HEK293 (cell line): ENCODE measurements around the gene RIMKLA.

ENCODE experiments used
- CTCF ChIA-PET: fragments of 350-600 bp; formaldehyde crosslinking; extraction: SDS; loops from one replicate; lab custom pipeline; 2021; ENCODE audit warnings: antibody characterized with exemption; lab: Yijun Ruan, JAX
- POLR2A ChIA-PET: fragments of 300-600 bp; formaldehyde crosslinking; extraction: SDS; loops from one replicate; lab custom pipeline; 2020; ENCODE audit warnings: antibody characterized with exemption, inconsistent platforms; lab: Yijun Ruan, JAX
- H3K27ac ChIP-seq: fragments of 200-500 bp; sonication (Bioruptor generic); 2 replicates; pipeline ENCODE4 v1.5.1; 2014; ENCODE audit warnings: low read depth, low read length, control low read depth, inconsistent platforms; ENCODE audit errors: extremely low read depth
- H3K36me3 ChIP-seq, 2 experiments: fragments of 200-500 bp in 1 of 2; sonication (Bioruptor generic) in 1 of 2; 1 replicate in 1 of 2; 2 replicates in 1 of 2; pipeline ENCODE4 v1.5.1; 2014 to 2017; ENCODE audit warnings: inconsistent platforms in 2 of 2, low read length in 2 of 2; ENCODE audit not compliant: control insufficient read depth in 2 of 2, insufficient read depth in 1 of 2
- H3K4me1 ChIP-seq: fragments of 200-500 bp; sonication (Bioruptor generic); 2 replicates; pipeline ENCODE4 v1.5.1; 2014; ENCODE audit warnings: mild to moderate bottlenecking, low read length, inconsistent platforms; ENCODE audit not compliant: control insufficient read depth, insufficient read depth
- H3K4me3 ChIP-seq: 2 replicates; pipeline ENCODE4 v1.5.1; 2011; ENCODE audit warnings: low read depth, mild to moderate bottlenecking, control low read depth, low read length, moderate library complexity
- H3K9me3 ChIP-seq: fragments of 200-500 bp; sonication (Bioruptor generic); 2 replicates; pipeline ENCODE4 v1.5.1; 2014; ENCODE audit warnings: low read depth, low read length, inconsistent platforms; ENCODE audit not compliant: control insufficient read depth, insufficient read depth
- ATF2 ChIP-seq: fragments of 450-650 bp; formaldehyde crosslinking; IDR thresholded peaks from 2 replicates; pipeline ENCODE4 v1.5.1; 2016; ENCODE audit warnings: missing biosample characterization, missing genetic modification characterization, low read depth
- ZBTB44 ChIP-seq: fragments of 450-650 bp; IDR thresholded peaks from 2 replicates; pipeline ENCODE4 v1.5.1; 2018; ENCODE audit warnings: missing biosample characterization, mild to moderate bottlenecking, missing genetic modification characterization
- ZNF112 ChIP-seq: fragments of 450-650 bp; formaldehyde crosslinking; IDR thresholded peaks from 2 replicates; pipeline ENCODE4 v1.5.0; 2017; ENCODE audit warnings: missing biosample characterization, missing genetic modification characterization
- ZNF140 ChIP-seq: fragments of 450-650 bp; formaldehyde crosslinking; IDR thresholded peaks from 2 replicates; pipeline ENCODE4 v1.5.1; 2016; ENCODE audit warnings: missing biosample characterization, missing genetic modification characterization
- ZNF2 ChIP-seq: fragments of 450-650 bp; formaldehyde crosslinking; IDR thresholded peaks from 2 replicates; pipeline ENCODE4 v1.5.1; 2016; ENCODE audit warnings: missing biosample characterization, missing genetic modification characterization
- ZNF354C ChIP-seq: fragments of 450-650 bp; formaldehyde crosslinking; IDR thresholded peaks from 2 replicates; pipeline ENCODE4 v1.5.1; 2016; ENCODE audit warnings: missing biosample characterization, missing genetic modification characterization, low read depth, borderline replicate concordance
- ZNF518A ChIP-seq: fragments of 450-650 bp; formaldehyde crosslinking; conservative IDR thresholded peaks from 2 replicates; pipeline ENCODE4 v1.5.1; 2016; ENCODE audit warnings: low read depth, missing biosample characterization, missing genetic modification characterization
- ZNF571 ChIP-seq: fragments of 450-650 bp; formaldehyde crosslinking; IDR thresholded peaks from 2 replicates; pipeline ENCODE4 v1.5.0; 2017; ENCODE audit warnings: missing biosample characterization, missing genetic modification characterization
- ZNF610 ChIP-seq: fragments of 450-650 bp; formaldehyde crosslinking; IDR thresholded peaks from 2 replicates; pipeline ENCODE4 v1.5.1; 2016; ENCODE audit warnings: missing biosample characterization, missing genetic modification characterization, borderline replicate concordance
- ZNF654 ChIP-seq: fragments of 450-650 bp; formaldehyde crosslinking; IDR thresholded peaks from 2 replicates; pipeline ENCODE4 v1.5.1; 2016; ENCODE audit warnings: low read depth, missing biosample characterization, missing genetic modification characterization
- ZNF747 ChIP-seq: fragments of 450-650 bp; formaldehyde crosslinking; IDR thresholded peaks from 2 replicates; pipeline ENCODE4 v1.5.1; 2016; ENCODE audit warnings: missing biosample characterization, missing genetic modification characterization
- ZNF76 ChIP-seq: fragments of 450-650 bp; formaldehyde crosslinking; IDR thresholded peaks from 2 replicates; pipeline ENCODE4; 2016; ENCODE audit warnings: low read depth, missing biosample characterization, missing genetic modification characterization, borderline replicate concordance
- ZNF792 ChIP-seq: fragments of 450-650 bp; formaldehyde crosslinking; IDR thresholded peaks from 2 replicates; pipeline ENCODE4 v1.5.1; 2016; ENCODE audit warnings: missing biosample characterization, missing genetic modification characterization
- ZNF837 ChIP-seq: fragments of 450-650 bp; formaldehyde crosslinking; IDR thresholded peaks from 2 replicates; pipeline ENCODE4 v1.5.1; 2016; ENCODE audit warnings: missing biosample characterization, missing genetic modification characterization
- ZNF843 ChIP-seq: fragments of 450-650 bp; formaldehyde crosslinking; IDR thresholded peaks from 2 replicates; pipeline ENCODE4 v1.5.1; 2016; ENCODE audit warnings: missing biosample characterization, missing genetic modification characterization
- ZSCAN16 ChIP-seq: fragments of 450-650 bp; formaldehyde crosslinking; IDR thresholded peaks from 2 replicates; pipeline ENCODE4 v1.5.1; 2016; ENCODE audit warnings: missing biosample characterization, missing genetic modification characterization
- ZSCAN4 ChIP-seq: fragments of 450-650 bp; formaldehyde crosslinking; IDR thresholded peaks from 2 replicates; pipeline ENCODE4 v1.5.1; 2017; ENCODE audit warnings: missing biosample characterization, missing genetic modification characterization

The RIMKLA gene

GRCh38 chr1:42456754-42457089, 76.1 kb downstream of the RIMKLA start (continued):
- TF ChIP-seq ZBTB44 (tag by site-specific recombination) (peak; percentile 90), ZNF2 (peak; percentile 24; the same call in 1 of the 2 replicates), ZNF76 (tag by site-specific recombination) (peak; percentile 25; the same call in 1 of the 2 replicates), ZNF518A (peak; percentile 39; the same call in 1 of the 2 replicates), ZNF571 (tag by site-specific recombination) (no peak), ZNF792 (tag by site-specific recombination) (0 out of 2 replicates have a peak, but pooled peaks have one; percentile 61)

GRCh38 chr1:42461196-42461595, 80.6 kb downstream of the RIMKLA start:
- ChIA-PET POLR2A (no interaction called here), CTCF (interaction anchor here (1.6 kb wide), 1 partner anchor 117 kb away, joined by 3 read pairs; no protein-coding TSS in a partner anchor)
- H3K4me1 ChIP-seq = peaks cover 11% of the 10 kb centered on the region; the same call in 1 of the 2 replicates
- H3K36me3 ChIP-seq = peaks cover 20 to 33% of the 10 kb centered on the region in 2 experiments
- TF ChIP-seq ZNF140 (no peak), ZNF837 (tag by site-specific recombination) (no peak), ZSCAN16 (tag by site-specific recombination) (no peak), ZNF747 (tag by site-specific recombination) (no peak), ZNF654 (tag by site-specific recombination) (no peak), ZNF843 (tag by site-specific recombination) (no peak), ZNF112 (tag by site-specific recombination) (no peak), ZSCAN4 (tag by site-specific recombination) (no peak), ZNF354C (tag by site-specific recombination) (no peak), ZNF610 (tag by site-specific recombination) (no peak), ATF2 (no peak)
- no peak overlapping the region for H3K4me3 ChIP-seq
- no peaks in the 10 kb centered on the region for H3K9me3 ChIP-seq
- no peak overlapping the region for H3K27ac ChIP-seq
